GM18867 (cell line): ENCODE data around the gene CTDNEP1.

ENCODE experiments used
- ATAC-seq: cut with Tn5 transposase; IDR thresholded peaks from one replicate; pipeline ENCODE4 v1.9.1; 2021; ENCODE audit warnings: mild to moderate bottlenecking, moderate library complexity; ENCODE audit not compliant: unreplicated experiment

Gene CTDNEP1

DNA sequence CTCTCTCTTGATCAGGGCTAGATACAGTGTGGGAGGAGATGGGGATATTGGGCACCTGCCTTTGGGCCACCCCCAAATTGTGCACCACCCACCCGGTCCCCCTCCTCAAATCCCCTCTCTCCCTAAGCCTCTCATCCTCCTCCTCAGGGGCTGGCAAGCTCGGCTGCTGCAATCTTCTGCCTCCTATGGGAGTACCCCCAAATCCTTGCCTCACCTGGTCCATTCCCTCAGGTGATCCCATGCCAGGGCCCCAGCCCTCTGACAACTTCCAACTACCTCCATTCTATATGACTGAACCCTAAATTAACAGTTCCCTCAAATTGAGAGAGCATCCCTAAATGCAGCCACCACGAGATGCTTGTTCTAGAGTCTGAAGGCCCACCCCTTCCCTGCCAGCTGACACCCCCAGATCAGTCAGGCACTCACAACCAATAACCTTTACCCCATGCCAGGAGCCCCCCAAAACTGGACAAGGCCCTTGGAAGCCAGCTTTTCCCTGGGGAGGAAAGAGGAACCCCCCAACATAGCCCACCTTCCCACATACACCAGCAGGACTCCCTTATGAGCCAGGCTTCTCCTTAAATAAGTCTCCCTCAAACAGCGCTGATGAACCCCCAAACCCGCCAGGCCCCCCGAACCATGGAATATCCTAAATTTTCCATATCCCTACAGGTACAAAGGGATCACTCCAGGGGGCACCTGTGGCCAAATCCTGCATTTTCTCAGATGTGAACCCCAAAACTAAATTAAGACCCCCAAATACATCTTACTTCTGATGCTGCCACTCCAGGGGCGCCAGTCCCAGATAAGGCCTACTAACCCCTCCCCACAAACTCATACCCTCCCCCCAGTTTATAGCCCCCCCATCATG lies 35.1 kb downstream of the CTDNEP1 start:
- no peak for ATAC-seq

DNA sequence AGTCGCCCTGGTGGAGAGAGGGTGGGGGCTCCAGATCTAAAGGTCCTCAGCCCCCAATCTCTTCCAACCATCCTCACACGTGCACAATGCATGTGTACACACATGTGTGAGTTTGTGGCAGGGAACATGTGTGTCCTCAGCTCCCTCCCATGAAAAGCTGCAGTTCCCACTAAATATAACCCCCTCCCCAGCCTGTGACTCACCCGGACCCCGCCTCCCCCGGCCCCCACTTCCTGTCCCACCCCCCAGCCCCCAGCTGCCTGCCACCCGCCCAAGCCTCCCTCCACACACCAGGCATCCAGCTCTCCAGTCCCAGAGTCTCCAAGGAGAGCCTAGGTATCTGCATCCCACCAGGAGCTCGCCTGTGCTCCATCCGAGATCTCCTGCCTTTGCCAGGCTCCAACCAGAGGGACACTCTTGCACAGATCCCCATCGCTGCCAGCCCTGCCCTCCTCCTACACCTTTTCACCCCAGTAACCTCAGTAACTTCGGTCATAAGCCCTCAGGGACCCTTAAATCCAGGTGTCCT lies 35.8 kb downstream of the CTDNEP1 start:
- ATAC-seq, result no peak

DNA sequence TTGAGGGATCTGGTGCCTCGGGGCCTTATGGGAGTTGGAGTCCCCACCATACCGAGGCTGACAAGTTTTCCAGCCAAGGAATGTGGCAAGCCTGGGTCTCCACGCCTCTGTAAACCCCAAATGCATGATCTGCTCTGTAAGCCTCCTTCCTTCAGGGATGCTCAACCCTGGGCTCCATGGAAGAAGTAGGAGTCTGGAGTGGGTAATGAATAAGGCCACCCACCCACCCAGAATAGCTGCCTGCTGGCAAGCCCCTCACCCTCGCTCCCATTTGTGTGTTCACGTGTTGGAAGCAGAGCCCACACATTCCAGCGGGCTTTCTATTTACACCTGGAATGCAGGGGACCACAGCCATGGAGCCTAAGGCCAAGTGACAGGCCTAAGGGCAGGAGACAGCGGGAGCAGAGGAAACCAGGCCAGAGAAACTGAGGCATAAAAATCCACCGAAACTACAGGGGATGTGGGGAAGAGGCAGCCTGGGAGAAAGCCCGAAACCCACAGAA lies 36.3 kb downstream of the CTDNEP1 start:
- no peak for ATAC-seq

DNA sequence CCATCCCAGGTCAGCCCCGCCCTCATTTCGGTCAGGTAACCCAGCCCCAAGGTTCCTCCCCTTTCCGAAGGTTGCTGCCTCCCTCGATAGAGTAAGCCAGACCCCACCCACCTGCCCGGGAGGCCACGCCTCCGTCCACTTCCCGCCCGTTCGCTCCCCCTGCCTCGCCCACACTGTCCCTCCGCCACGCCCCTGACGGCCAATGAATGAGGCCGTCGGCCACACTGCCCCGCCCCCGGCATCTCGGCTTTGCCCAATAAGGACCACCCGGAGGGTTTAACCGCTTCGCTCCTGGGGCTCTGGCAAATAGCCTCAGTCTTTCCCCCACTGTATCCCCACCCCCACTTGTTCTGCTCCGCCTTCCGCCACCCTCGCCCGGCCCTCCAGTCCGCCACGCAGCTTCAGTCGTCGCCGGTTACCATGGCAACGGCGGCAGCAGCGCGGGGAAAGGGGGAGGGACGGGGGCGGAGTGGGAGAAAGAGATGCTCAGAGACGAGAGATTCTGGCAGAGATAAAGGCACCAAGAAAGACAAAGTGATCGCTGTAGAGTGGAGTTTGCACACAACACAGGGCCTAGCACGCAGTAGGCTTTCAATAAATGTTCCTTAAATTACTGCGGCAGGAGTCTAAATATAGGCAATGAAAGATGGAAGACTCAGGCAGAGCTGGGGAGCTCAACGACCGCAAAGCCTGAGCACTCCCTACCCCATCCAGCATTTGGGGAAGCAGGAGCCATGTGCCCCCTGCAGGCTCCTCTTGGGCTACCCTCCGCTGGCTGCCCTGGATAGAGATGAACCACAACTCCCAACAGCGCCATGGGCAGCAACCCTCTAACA lies 37.0 kb downstream of the CTDNEP1 start:
- peak; percentile 81 for ATAC-seq

DNA sequence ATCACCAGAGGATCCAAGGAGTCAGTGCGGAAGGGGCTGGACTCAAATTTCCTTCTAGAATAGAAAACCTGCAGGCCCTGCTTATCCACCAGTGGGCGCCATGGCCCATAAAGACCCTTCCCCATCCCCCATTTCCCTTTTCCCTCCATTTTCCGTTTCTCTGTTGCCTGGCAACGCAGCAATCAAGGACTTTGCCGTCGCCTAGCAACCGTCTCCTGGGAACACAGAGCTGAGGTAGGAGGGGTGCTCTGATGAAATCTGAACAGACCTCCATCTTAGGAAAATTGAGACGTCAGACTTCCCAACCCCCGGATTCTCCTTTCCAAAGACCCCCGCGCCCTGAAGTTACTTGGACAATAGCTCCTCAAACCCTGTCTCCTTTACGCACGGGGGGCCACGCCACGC lies 37.6 kb downstream of the CTDNEP1 start:
- no peak for ATAC-seq

DNA sequence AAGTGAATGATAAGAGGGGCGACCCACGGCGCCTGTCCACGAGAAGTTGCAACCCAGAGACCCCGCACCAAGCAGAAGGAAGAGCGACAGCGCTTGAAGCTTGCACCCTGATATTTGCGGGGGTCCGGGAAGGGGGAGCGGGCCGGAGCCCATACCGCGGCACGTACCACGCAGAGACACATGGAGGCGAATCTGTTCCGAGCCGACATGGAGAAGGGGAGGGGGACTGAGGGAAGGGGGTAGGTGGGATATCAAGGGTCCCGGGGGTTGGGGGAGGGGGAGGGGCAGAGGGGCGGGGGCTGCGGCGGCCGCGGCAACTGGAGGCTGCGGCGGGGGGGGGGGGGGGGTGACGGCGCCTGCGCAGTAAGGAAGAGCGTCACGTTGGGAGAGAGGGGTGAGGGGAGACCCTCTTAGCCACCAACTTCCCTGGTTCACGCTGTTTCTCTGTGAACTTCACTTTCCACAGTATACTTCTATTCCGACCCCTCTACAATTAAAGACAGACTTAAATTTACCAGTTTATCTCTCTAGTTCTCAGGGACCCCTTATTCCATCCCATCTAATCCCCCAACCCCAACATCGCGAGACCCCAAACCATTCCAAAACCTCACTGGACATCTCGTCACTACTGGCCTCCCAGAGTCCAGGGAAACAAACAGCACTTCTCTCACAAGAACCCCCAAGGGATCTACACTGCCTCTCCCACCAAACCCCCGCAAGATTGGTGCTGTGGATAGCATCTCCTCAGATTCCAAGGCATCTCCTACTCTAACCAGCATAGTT lies 39.9 kb downstream of the CTDNEP1 start:
- ATAC-seq, result no peak

DNA sequence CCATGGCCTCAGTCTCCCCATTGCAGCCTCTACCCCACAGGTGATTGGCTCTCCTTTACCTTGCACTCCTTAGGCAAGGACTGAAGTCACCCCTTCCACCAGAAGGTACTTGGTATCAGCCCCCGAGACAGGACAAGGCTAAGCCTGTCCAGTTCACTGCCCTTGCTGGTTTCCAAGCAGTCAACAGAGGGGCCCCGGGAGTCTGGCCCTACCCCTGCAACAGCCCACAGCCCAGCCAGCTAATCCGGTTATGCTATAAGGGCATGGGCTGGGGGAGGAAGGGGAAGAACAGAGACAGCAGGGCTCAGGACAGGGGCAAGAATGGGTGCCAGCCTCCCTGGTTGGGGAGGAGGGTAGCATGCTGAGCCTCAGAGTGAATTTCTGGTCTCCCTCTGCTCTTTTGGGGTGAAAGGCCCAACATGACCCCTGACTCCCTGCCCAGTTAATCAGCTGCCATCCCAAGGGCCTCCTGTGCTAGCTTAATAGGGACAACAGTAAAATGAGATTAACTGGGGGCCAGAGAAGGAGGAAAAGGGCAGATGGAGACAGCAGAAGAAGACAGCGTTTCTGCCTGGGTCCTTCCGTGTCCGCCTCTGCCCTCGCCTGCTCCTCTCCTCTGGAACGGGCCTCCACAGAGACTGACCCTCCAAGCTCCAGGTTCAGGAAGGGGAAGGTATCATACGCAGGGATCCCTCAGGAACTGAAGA lies 42.6 kb downstream of the CTDNEP1 start:
- no peak for ATAC-seq

DNA sequence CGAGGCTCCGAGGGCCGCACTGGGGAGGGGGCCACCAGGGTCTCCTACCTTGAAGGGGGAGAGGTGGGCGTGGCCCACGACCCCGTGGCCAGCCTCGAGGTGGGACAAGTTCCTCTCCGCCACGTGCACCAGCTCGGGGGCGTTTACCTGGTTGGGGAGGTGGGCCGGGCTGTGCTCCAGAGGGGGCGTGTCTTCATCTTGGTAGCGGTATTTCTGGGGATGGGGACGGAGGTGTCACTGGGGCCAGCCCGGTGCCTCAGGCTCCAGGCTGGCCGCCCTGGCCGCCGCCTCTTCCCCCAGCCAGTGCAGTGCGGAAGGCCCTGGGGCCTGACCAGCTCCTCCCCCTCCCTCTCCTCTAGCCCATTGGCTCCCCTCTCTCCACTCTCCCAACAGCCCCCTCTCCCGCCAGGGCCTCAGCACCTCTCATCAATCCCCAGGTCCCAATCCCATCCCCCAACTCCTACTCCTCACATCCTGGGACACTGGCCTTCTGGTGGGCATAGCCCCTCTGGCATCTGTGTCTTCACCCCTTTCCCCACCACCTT lies 43.4 kb downstream of the CTDNEP1 start:
- ATAC-seq, result no peak

DNA sequence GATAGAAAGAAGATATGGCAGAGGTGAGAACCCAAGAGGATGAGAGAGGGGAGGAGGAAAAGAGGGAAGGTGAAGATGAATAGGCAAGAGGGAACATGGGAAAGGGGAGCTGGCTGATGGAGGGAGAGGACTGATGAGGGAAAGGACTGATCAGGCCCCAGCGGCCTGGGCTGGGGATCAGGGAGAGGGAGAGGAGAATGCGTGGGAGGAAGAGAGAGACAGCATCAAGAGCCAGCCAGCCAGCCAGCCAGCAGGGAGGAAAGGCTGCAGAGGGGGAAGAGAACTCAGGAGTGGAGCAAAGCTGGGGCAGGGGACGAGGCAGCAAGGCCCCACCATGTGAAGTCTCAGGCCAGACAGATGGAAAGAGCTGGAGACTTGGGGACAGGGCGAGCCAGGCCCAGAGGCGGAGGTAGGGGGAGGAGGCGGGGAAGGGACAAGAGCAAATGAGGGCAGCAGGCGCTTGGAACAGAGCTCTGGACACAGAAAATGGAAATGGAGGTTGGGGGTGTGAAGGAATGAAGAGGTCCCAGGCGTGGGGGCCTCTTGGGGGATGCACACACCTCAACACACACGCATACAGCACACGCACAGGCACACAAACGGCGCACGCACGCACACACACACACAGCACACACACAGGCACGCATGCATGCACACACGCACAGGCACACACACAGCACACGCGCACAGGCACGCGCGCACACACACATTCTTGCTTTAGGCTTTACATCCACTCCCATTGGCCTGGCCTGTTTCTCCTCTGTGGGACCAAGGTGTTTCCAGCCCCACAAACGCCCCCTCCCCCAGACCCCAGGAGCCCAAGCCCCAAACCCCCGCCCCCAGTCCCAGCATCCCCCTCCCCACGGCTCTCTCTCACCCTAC lies 44.2 kb downstream of the CTDNEP1 start:
- ATAC-seq, result no peak

DNA sequence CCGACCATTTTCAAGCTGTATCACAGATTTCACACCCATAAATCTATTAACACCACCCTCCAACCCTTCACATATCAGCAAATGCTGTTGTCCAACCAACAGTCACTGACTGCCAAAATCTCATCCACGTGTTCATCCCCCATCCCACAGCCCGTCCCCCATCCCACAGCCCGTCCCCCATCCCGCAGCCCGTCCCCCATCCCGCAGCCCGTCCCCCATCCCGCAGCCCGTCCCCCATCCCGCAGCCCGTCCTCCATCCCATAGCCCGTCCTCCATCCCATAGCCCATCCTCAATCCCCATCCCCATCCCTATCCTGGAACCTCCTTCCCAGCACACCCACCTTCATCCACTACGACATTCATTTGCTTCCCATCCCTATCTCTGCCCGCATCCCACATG lies 46.0 kb downstream of the CTDNEP1 start:
- no peak for ATAC-seq

DNA sequence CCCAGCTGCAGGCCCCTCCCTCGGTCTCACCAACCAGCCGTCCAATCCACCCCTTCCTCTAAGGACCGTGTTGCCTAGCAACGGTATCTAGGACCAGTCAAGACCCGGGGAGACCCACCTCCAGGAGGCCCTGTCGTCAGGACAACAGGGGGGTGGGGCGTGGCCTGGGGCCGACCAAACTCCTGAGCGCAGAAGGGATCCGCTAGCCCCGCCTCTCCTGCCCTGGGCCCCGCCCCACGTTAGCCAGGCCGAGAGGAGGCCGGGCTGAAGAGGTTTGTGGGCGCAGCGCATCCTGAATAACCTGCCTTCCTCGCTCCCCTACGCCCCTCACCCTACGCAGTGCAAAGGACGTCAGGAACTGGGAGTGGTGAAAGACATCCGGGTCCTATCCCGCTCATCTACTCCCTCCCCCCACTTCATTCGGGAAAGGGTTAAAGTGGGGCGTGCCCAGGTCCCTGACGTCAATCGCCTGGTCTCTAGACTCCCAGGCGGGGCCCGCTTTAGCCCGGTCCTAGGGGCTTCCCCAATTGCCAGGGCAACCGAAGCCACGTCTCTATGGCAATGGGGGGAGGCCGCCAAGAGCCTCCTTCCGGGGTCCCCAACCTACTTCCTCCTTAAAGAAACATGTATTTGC lies 46.6 kb downstream of the CTDNEP1 start:
- peak; percentile 78 for ATAC-seq

DNA sequence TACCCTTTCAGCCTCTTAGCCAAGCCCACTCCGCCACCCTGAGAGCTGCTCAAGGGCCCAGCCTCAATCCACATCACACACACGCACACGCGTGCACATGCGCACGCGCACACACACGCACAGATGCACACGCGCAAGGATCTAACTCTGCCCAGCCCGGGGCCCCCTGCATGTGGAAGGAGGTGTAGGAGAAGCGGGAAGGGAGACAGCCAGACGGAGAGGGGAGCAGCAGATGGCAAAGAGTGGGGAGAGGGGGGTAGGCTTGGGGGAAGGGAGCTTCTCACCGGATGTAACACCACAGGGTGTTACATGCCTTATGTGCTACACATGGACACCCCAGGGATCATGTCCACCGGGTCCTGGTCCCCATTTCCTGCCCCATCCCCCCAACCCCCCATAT lies 47.2 kb downstream of the CTDNEP1 start:
- no peak for ATAC-seq

DNA sequence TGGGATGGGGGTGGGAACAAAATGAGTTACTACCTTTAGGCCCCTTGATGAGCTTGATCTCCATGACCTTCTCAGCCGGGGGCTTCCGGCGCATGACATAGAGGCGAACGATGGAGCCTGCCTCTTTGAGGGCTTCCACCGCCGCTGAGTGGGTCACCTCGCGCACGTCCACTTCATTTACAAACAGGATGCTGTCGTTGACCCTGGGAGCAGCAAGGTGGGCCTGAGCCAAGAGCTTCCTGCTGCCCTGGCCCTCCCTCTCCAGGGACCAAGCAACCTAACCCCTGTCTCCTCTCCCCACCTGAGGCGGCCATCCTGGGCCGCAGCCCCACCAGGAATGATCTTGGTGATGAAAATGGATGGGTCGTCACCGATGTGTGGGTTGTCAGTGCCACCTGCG lies 48.1 kb downstream of the CTDNEP1 start:
- ATAC-seq, result no peak

DNA sequence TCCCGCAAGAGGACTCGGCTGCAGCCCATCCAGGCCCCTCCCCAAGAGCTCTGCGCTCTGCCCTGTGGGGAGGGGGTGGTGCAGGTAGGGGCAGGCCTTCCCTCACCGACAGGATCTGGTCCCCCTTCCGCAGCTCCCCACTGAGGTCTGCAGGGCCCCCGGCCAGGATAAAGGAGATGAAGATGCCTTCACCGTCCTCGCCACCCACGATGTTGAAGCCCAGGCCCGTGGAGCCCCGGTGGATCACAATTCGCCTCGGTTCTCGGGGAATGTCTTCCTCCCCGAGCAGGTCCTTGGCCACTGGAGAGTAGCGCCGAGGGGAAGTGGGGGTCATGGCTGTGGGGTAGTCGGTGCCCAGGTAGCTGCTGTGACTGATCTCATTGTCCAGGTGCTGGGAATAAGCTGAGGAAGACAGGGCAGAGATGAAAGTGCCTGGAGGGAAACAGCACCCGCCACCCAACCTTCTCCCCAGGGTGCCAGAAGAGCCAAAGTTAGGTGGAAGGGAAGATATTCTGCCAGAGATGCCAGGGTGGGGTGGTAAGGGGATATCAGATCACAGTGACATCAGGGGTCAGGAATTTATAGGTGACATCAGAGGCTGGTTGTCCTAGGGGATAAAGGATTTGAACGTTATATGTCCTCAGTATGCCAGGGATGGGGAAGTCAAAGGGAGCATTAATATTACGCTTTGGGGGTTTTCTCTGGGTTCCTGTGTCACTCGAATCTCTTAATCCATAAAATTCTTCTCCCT lies 54.7 kb downstream of the CTDNEP1 start:
- ATAC-seq, result no peak

DNA sequence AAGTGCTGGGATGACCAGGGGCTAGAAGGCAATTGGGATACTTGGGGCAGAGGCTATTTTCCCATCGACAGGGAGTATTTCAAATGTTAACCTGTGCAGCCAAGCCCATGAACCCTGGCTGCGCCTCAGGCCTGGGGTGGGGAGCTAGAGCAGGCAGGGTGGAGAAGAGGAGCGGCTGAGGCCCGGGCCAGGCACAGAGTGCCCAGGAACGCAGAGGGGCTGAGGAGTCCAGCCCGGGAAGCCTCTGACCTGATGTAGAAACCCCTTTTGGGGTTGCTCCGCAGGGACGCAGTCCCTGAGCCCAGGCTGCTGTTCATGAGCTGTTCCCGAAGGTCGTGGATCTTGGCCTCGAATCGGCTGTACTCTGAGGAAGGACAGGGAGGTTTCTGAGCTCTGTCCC lies 55.6 kb downstream of the CTDNEP1 start:
- ATAC-seq, result no peak
